Measurements from ENCODE around the gene OSBPL10. TPM values are rescaled to one million over a fixed set of nuclear protein-coding genes. Genes with fewer than 3 reads are reported as not detected.
A peak's percentile ranks its signal among the peaks of the same experiment; 100 is the strongest.

The OSBPL10 gene
- total RNA-seq, 1 experiment from 2014 or later = 74.7 TPM

GRCh38 chr3:31985831-31986230, 4.8 kb upstream of the OSBPL10 start:
- CTCF ChIA-PET = no interaction called here
- no peak for TF ChIP-seq CTCF (IDR thresholded peaks at IDR 0.05; ENCODE audit: unreplicated experiment)
- Mint-ChIP-seq H3K36me3 (ENCODE audit: insufficient read depth, unreplicated experiment) (peaks cover 28% of the 10 kb centered on the region), H3K27ac (ENCODE audit: unreplicated experiment) (no peak overlapping the region), H3K4me1 (ENCODE audit: low read depth, unreplicated experiment) (no peaks in the 10 kb centered on the region), H3K27me3 (ENCODE audit: unreplicated experiment) (no peaks in the 10 kb centered on the region), H3K4me3 (ENCODE audit: low read depth, unreplicated experiment) (no peak overlapping the region), H3K9me3 (ENCODE audit: low read depth, unreplicated experiment) (no peaks in the 10 kb centered on the region)
- BruUV-seq (replicated peaks) = no TSS peak
- intact Hi-C loops (cut with micrococcal nuclease; ENCODE audit: unreplicated experiment) = no loop called here
- no peak for DNase-seq

GRCh38 chr3:31984321-31984720, 3.3 kb upstream of the OSBPL10 start:
- Mint-ChIP-seq H3K27ac (ENCODE audit: unreplicated experiment) (no peak overlapping the region), H3K4me1 (ENCODE audit: low read depth, unreplicated experiment) (peaks cover 4% of the 10 kb centered on the region), H3K27me3 (ENCODE audit: unreplicated experiment) (no peaks in the 10 kb centered on the region), H3K4me3 (ENCODE audit: low read depth, unreplicated experiment) (no peak overlapping the region), H3K9me3 (ENCODE audit: low read depth, unreplicated experiment) (no peaks in the 10 kb centered on the region), H3K36me3 (ENCODE audit: insufficient read depth, unreplicated experiment) (peaks cover 43% of the 10 kb centered on the region)
- intact Hi-C loops (cut with micrococcal nuclease; ENCODE audit: unreplicated experiment) = loop anchor here (5.0 kb wide), 1 partner anchor 67 kb away; no protein-coding TSS in a partner anchor
- BruUV-seq (replicated peaks) = no TSS peak
- no peak for DNase-seq
- TF ChIP-seq CTCF (IDR thresholded peaks at IDR 0.05; ENCODE audit: unreplicated experiment) = no peak
- CTCF ChIA-PET = interaction anchor here (0.7 to 1.3 kb wide), 2 partner anchors 23 to 280 kb away, joined by 3 to 4 read pairs; no protein-coding TSS in a partner anchor

GRCh38 chr3:31980530-31981205, 394 bp downstream of the OSBPL10 start:
- peak; percentile 80 for DNase-seq
- Mint-ChIP-seq H3K4me1 (ENCODE audit: low read depth, unreplicated experiment) (peaks cover 37% of the 10 kb centered on the region), H3K4me3 (ENCODE audit: low read depth, unreplicated experiment) (peak overlapping the region; percentile 93), H3K27ac (ENCODE audit: unreplicated experiment) (peak overlapping the region; percentile 66), H3K27me3 (ENCODE audit: unreplicated experiment) (no peaks in the 10 kb centered on the region), H3K9me3 (ENCODE audit: low read depth, unreplicated experiment) (no peaks in the 10 kb centered on the region), H3K36me3 (ENCODE audit: insufficient read depth, unreplicated experiment) (peaks cover 46% of the 10 kb centered on the region)
- TF ChIP-seq CTCF (IDR thresholded peaks at IDR 0.05; ENCODE audit: unreplicated experiment) = no peak
- intact Hi-C loops (cut with micrococcal nuclease; ENCODE audit: unreplicated experiment) = loop anchor here (5.0 kb wide), 1 partner anchor 63 kb away; no protein-coding TSS in a partner anchor
- no TSS peak for BruUV-seq (replicated peaks)
- CTCF ChIA-PET = interaction anchor here (1.0 kb wide), 1 partner anchor 33 kb away, joined by 3 read pairs; no protein-coding TSS in a partner anchor

GRCh38 chr3:31979001-31979697, 1.9 kb downstream of the OSBPL10 start:
- peaks cover 48% of the 10 kb centered on the region for H3K4me1 Mint-ChIP-seq (ENCODE audit: low read depth, unreplicated experiment)
- H3K27ac Mint-ChIP-seq (ENCODE audit: unreplicated experiment) = peak overlapping the region; percentile 44
- DNase-seq = no peak
- no peak for TF ChIP-seq CTCF (IDR thresholded peaks at IDR 0.05; ENCODE audit: unreplicated experiment)
- H3K27me3 Mint-ChIP-seq (ENCODE audit: unreplicated experiment) = no peaks in the 10 kb centered on the region
- BruUV-seq (replicated peaks) = TSS peak; percentile 27
- intact Hi-C loops (cut with micrococcal nuclease; ENCODE audit: unreplicated experiment) = no loop called here
- CTCF ChIA-PET = no interaction called here
- peaks cover 46% of the 10 kb centered on the region for H3K36me3 Mint-ChIP-seq (ENCODE audit: insufficient read depth, unreplicated experiment)
- H3K4me3 Mint-ChIP-seq (ENCODE audit: low read depth, unreplicated experiment) = peak overlapping the region; percentile 93
- no peaks in the 10 kb centered on the region for H3K9me3 Mint-ChIP-seq (ENCODE audit: low read depth, unreplicated experiment)
